HG03097 (cell line): ENCODE measurements around the gene MC5R.

ENCODE experiments used
- ATAC-seq: cut with Tn5 transposase; IDR thresholded peaks from one replicate; pipeline ENCODE4 v1.9.1; 2021; ENCODE audit not compliant: unreplicated experiment, low FRiP score

Gene MC5R

GRCh38 chr18:13823707-13824395 lies at the start of gene MC5R:
MC5R (plus strand) TSS chr18:13824149; CDS start chr18:13825766, 1,617 bp downstream.
- ATAC-seq, result peak; percentile 92

- no peak for ATAC-seq
Observed at GRCh38 chr18:13775058-13775457, 48.9 kb upstream of the MC5R start.

- no peak for ATAC-seq
Observed at GRCh38 chr18:13791181-13791580, 32.8 kb upstream of the MC5R start.

GRCh38 chr18:13793819-13794218 lies 30.1 kb upstream of the MC5R start:
- ATAC-seq, result no peak

- no peak for ATAC-seq
Observed at GRCh38 chr18:13796515-13796914, 27.4 kb upstream of the MC5R start.

GRCh38 chr18:13797157-13797611 lies 26.8 kb upstream of the MC5R start:
- ATAC-seq, result no peak

- no peak for ATAC-seq
Observed at GRCh38 chr18:13799396-13799795, 24.6 kb upstream of the MC5R start.

- ATAC-seq, result no peak
Observed at GRCh38 chr18:13800505-13801259, 23.3 kb upstream of the MC5R start.

GRCh38 chr18:13801260-13801601 lies 22.7 kb upstream of the MC5R start:
- no peak for ATAC-seq

GRCh38 chr18:13804305-13804704 lies 19.6 kb upstream of the MC5R start:
- no peak for ATAC-seq

GRCh38 chr18:13808294-13809042 lies 15.5 kb upstream of the MC5R start:
- ATAC-seq, result no peak

GRCh38 chr18:13809043-13809430 lies 14.9 kb upstream of the MC5R start:
- ATAC-seq, result no peak

- no peak for ATAC-seq
Observed at GRCh38 chr18:13809531-13810255, 14.3 kb upstream of the MC5R start.

GRCh38 chr18:13810950-13811485 lies 12.9 kb upstream of the MC5R start:
- no peak for ATAC-seq

- ATAC-seq, result no peak
Observed at GRCh38 chr18:13811993-13812392, 12.0 kb upstream of the MC5R start.

GRCh38 chr18:13813271-13813849 lies 10.6 kb upstream of the MC5R start:
- ATAC-seq, result peak; percentile 53

GRCh38 chr18:13826209-13826608 lies 2.3 kb downstream of the MC5R start:
- ATAC-seq, result no peak

GRCh38 chr18:13831864-13832508 lies 8.0 kb downstream of the MC5R start:
- ATAC-seq, result no peak

- ATAC-seq, result no peak
Observed at GRCh38 chr18:13834496-13835015, 10.6 kb downstream of the MC5R start.
